ENCODE data around the gene DHX58. TPM values are rescaled to one million over a fixed set of nuclear protein-coding genes. Genes with fewer than 3 reads are reported as not detected.
A peak's percentile ranks its signal among the peaks of the same experiment; 100 is the strongest.

The DHX58 gene
- total and polyA plus RNA-seq, 7 donors = 1.3 to 4.2 (median 2.8) TPM

- H3K9me3 ChIP-seq = no peaks in the 10 kb centered on the region
- peaks cover 0 to 9% (median 0%) of the 10 kb centered on the region in 3 donors for H3K27me3 ChIP-seq (ENCODE audit: insufficient read depth in 3 of 3, low read length in 2 of 3)
- WGBS, 3 donors = 66 to 73% (median 71%) methylated on average over 7 to 8 of the region's 8 CpGs
- no peaks in the 10 kb centered on the region for H3K36me3 ChIP-seq (ENCODE audit: insufficient read depth in 1 of 2, low read depth in 1 of 2)
- no peak for TF ChIP-seq CTCF (IDR thresholded peaks at IDR 0.05)
- DNase-seq (no peak), ATAC-seq (no peak)
- H3K4me1 ChIP-seq = no peaks in the 10 kb centered on the region
- intact Hi-C loops (cut with DNase I) = loop anchor here in 1 of 2 donors (5.0 kb wide), 1 partner anchor 69 kb away; no protein-coding TSS in a partner anchor
- no peak overlapping the region for H3K27ac ChIP-seq
- no peak overlapping the region for H3K4me3 ChIP-seq
Observed at GRCh38 chr17:42096360-42097111, 16.0 kb downstream of the DHX58 start.

GRCh38 chr17:42094375-42095069 lies 18.0 kb downstream of the DHX58 start:
- TF ChIP-seq CTCF (IDR thresholded peaks at IDR 0.05) = no peak
- Histone ChIP-seq H3K27me3 (ENCODE audit: insufficient read depth in 3 of 3, low read length in 2 of 3) (peaks cover 0 to 9% (median 0%) of the 10 kb centered on the region in 3 donors), H3K4me3 (no peak overlapping the region), H3K9me3 (no peaks in the 10 kb centered on the region), H3K27ac (no peak overlapping the region), H3K4me1 (no peaks in the 10 kb centered on the region), H3K36me3 (ENCODE audit: insufficient read depth in 1 of 2, low read depth in 1 of 2) (no peaks in the 10 kb centered on the region)
- WGBS, 3 donors = 61 to 67% (median 66%) methylated on average over 12 of the region's 12 CpGs
- ATAC-seq (peak; percentile 31 to 64 (median 48)), DNase-seq (no peak)
- intact Hi-C loops (cut with DNase I) = loop anchor here in 1 of 2 donors (5.0 kb wide), 1 partner anchor 67 kb away; no protein-coding TSS in a partner anchor

- no peak for TF ChIP-seq CTCF (IDR thresholded peaks at IDR 0.05)
- DNase-seq = no peak
- Histone ChIP-seq H3K9me3 (no peaks in the 10 kb centered on the region), H3K27ac (no peak overlapping the region), H3K27me3 (ENCODE audit: insufficient read depth in 3 of 3, low read length in 2 of 3) (peaks cover 0 to 9% (median 0%) of the 10 kb centered on the region in 3 donors), H3K4me3 (no peak overlapping the region), H3K36me3 (ENCODE audit: insufficient read depth in 1 of 2, low read depth in 1 of 2) (no peaks in the 10 kb centered on the region), H3K4me1 (no peaks in the 10 kb centered on the region)
- ATAC-seq = no peak
- intact Hi-C loops (cut with DNase I) = no loop called here
- 73 to 76% (median 75%) methylated on average over 3 to 6 of the region's 6 CpGs for WGBS, 3 donors
Observed at GRCh38 chr17:42092939-42093338, 19.6 kb downstream of the DHX58 start.

- Histone ChIP-seq H3K36me3 (ENCODE audit: insufficient read depth in 1 of 2, low read depth in 1 of 2) (no peaks in the 10 kb centered on the region), H3K4me3 (no peak overlapping the region), H3K4me1 (no peaks in the 10 kb centered on the region), H3K27ac (no peak overlapping the region), H3K9me3 (no peaks in the 10 kb centered on the region), H3K27me3 (ENCODE audit: insufficient read depth in 3 of 3, low read length in 2 of 3) (no peaks in the 10 kb centered on the region)
- ATAC-seq (no peak), DNase-seq (no peak)
- no peak for TF ChIP-seq CTCF (IDR thresholded peaks at IDR 0.05)
- WGBS, 3 donors = 79 to 84% (median 83%) methylated on average over 8 of the region's 8 CpGs
- intact Hi-C loops (cut with DNase I) = no loop called here
Observed at GRCh38 chr17:42090964-42091790, 21.3 kb downstream of the DHX58 start.
